Measurements from ENCODE around the gene STRN3. TPM values are rescaled to one million over a fixed set of nuclear protein-coding genes. Genes with fewer than 3 reads are reported as not detected.

Gene STRN3
- total RNA-seq, 4 donors from 2014 or later = 34.8 to 52.6 (median 42.4) TPM

DNA sequence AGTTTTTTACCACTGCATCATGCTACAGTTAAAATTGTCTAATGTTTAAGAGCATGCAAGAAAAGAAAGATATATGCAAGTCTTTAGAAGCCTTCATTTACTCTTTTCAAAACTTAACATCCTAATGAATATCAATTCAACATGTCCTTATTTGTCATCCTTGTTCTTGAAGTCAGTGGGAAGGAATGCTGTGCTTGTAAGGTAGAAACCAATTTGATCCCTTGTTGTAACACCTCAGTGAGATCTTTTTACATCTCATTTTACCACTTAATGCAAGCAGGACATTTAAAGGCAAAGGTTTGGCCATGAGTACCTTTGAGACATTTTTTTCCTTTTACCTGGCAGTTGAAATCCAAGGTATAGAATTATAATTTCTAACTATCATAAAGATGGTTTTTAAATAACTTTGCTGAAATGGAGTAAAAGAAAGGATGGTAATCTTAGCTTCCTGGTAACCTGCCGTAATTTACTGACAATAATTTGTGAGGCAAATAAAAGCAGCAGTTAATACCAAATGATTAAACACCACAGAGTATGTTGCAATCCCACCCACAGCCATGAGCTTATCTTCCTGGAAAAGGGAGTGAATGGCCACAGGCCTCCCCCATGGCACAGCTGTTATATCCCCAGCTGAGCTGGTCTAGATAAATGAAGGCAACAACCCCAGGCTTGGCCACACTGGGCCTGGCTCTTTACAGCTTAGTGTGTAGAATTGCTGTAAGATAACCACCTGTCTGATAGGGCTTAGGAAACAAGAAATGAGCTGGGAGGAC, 33.2 kb upstream of the STRN3 start:
- TF ChIP-seq, protein P1, sequence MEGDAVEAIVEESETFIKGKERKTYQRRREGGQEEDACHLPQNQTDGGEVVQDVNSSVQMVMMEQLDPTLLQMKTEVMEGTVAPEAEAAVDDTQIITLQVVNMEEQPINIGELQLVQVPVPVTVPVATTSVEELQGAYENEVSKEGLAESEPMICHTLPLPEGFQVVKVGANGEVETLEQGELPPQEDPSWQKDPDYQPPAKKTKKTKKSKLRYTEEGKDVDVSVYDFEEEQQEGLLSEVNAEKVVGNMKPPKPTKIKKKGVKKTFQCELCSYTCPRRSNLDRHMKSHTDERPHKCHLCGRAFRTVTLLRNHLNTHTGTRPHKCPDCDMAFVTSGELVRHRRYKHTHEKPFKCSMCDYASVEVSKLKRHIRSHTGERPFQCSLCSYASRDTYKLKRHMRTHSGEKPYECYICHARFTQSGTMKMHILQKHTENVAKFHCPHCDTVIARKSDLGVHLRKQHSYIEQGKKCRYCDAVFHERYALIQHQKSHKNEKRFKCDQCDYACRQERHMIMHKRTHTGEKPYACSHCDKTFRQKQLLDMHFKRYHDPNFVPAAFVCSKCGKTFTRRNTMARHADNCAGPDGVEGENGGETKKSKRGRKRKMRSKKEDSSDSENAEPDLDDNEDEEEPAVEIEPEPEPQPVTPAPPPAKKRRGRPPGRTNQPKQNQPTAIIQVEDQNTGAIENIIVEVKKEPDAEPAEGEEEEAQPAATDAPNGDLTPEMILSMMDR (IDR thresholded peaks at IDR 0.05; ENCODE audit: low read depth) = no peak

DNA sequence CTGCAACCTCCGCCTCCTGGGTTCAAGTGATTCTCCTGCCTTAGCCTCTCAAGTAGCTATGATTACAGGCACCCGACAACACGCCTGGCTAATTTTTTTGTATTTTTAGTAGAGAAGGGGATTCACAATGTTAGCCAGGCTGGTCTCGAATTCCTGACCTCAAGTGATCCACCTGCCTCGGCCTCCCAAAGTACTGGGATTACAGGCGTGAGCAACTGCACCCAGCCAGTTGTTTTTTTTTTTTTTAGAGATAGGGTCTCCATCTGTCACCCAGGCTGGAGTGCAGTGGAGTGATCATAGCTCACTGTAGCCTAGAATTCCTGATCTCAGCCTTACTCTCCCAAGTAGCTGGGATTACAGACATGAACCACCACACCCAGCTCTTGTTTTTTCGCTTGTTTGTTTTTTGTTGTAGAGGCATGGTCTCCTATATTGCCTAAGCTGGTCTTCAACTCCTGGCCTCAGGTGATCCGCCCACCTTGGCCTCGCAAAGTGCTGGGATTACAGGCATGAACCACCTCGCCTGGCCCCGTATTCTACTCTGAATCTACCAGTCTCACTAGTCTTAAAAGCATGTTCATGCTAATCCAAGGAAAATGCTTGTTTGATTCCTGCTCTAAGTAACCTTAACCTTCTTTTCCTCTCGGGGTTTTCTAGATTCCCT, 31.7 kb upstream of the STRN3 start:
- TF ChIP-seq, protein P1 (IDR thresholded peaks at IDR 0.05; ENCODE audit: low read depth) = no peak

DNA sequence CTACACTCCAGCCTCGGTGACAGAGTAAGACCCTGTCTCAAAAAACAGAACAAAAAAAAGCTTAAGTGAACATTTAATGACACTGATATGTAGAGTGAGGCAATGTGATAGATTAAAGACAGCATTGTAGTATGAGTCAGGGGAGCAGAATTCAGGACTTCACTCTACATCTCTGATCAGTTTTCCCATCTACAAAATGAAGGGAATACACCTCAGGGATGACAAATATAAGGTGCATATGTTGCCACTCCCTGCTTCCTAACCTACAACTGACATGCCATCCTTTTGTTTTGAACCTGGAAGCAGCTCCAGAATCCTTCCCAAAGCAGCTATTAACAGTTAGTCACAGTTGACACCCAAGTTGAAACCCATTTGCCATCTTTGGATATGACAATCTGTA, 30.9 kb upstream of the STRN3 start:
- TF ChIP-seq, protein P1 (IDR thresholded peaks at IDR 0.05; ENCODE audit: low read depth) = no peak

DNA sequence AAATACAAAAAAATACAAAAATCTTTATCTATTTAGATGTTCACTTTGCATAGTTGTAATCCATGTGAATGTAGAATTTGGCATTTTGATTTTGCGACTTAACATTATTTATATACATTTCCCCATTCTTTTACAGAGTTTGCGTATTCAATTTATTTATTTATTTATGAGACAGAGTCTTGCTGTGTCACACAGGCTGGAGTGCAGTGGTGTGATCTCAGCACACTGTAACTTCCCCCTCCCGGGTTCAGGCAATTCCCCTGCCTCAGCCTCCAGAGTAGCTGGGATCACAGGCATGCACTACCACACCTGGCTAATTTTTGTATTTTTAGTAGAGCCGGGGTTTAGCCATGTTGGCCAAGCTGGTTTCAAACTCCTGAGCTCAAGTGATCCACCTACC, 25.3 kb upstream of the STRN3 start:
- TF ChIP-seq, protein P1 (IDR thresholded peaks at IDR 0.05; ENCODE audit: low read depth) = no peak

DNA sequence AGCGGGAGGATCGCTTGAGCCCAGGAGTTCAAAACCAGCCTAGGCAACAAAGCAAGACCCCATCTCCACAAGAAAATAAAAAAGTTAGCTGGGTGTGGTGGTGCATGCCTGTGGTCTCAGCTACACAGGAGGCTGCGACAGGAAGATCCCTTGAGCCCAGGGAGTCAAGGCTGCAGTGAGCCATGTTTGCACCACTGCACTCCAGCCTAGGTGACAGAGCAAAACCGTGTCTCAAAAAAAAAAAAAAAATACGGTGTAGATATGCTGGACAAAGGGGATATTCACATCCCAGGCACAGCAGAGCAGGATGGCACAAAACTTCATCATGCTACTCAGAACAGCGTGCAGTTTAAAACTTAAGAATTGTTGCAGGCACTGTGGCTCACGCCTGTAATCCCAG, 24.8 kb upstream of the STRN3 start:
- TF ChIP-seq, protein P1 (IDR thresholded peaks at IDR 0.05; ENCODE audit: low read depth) = no peak

DNA sequence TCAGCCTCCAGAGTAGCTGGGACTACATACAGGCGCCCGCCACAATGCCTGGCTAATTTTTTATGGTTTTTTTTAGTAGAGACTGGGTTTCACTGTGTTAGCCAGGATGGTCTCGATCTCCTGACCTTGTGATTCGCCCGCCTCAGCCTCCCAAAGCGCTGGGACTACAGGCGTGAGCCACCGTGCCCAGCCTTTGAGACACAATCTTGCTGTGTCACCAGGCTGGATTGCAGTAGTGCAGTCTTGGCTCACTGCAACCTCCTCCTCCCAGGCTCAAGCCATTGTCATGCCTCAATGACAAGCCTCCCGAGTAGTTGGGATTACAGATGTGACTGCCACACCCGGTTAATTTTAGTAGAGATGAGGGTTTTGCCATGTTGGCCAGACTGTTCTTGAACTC, 21.3 kb upstream of the STRN3 start:
- TF ChIP-seq, protein P1 (IDR thresholded peaks at IDR 0.05; ENCODE audit: low read depth) = no peak

DNA sequence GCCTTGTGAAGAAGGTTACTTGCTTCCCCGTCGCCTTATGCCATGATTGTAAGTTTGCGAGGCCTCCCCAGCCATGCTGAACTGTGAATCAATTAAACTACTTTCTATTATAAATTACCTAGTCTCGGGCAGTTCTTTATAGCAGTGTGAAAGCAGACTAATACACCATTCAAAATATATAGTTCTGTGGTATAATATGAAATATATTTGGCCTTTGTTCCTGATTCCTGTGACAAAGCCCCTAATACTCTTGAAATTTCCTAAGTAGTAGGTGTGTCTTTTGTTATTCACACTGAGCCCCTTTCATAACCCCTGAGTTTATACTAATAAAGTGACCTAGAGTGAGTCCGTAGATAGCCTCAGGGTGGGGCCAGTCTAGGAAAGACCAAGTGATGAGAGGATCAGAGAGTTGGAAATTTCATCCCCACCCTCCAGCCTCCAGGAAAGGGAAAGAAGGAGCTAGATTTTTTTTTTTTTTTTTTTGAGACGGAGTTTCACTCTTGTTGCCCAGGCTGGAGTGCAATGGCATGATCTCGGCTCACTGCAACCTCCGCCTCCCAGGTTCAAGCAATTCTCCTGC, 19.4 kb upstream of the STRN3 start:
- TF ChIP-seq, protein P1 (IDR thresholded peaks at IDR 0.05; ENCODE audit: low read depth) = no peak
